NOMO-1 treated with dmso at 0.1 percent for 144 hours (cell line): ENCODE measurements around the gene EPOP.
"Not testable (repeated sequence)": the region's sequence is repeated elsewhere in the genome, so short reads cannot be mapped to it uniquely, and the experiment has no call there.

Source experiments
- DNase-seq: peaks from one replicate; lab custom pipeline; 2025; ENCODE audit not compliant: unreplicated experiment; lab: John Stamatoyannopoulos, UW

Gene EPOP

DNA sequence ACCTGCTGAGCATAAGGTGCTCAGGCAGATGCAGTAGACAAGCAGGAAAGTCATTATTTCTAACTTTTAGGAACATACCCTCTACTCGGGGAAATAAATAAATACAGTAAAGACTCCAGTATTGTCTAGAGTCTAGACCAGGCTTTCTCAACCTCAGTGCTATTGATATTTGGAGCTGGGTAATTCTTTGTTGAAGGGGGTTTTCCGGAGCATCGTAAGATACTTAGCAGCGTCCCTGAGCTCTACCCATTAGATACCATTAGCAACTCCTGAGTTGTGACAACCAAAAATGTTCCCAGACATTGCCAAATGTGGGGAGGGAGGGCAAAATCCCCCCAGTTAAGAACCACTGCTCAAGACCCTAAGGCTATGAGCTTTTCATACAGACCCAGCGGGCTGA, 21.1 kb downstream of the EPOP start:
- DNase-seq: no peak

DNA sequence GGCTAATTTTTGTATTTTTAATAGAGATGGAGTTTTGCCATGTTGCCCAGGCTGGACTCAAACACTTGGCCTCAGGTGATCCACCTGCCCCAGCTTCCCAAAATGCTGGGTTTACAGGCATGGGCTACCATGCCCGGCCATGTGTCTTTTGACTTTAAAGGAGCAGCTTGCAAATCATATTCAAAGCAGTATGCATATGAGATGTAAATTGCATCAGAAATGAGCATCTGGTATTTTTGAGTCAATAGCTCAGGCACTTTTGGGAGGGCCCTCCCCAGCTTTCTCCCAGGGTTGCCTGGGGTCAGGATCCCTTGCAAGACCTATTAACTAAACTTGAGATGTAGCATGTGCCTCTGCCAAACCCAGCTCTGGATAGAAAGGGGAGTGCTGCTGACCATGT, 21.5 kb downstream of the EPOP start:
- DNase-seq: no peak

DNA sequence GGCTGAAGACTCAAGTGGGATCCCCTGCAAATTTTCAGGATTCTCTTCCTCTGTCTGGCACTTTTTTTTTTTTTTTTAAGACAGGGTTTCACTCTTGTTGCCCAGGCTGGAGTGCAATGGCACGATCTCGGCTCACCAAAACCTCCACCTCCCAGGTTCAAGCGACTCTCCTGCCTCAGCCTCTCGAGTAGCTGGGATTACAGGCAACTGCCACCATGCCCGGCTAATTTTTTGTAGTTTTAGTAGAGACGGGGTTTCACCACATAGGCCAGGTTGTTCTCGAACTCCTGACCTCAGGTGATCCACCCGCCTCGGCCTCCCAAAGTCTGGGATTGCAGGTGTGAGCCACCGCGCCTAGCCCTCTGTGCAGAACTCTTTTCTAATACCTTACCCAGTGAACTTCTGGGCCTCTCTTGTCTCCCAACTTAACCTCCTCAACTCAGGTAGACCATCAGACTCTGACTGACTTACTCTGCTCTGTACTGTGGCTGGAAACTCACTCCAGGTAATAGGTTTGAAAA, 24.0 kb downstream of the EPOP start:
- not testable (repeated sequence) for DNase-seq

DNA sequence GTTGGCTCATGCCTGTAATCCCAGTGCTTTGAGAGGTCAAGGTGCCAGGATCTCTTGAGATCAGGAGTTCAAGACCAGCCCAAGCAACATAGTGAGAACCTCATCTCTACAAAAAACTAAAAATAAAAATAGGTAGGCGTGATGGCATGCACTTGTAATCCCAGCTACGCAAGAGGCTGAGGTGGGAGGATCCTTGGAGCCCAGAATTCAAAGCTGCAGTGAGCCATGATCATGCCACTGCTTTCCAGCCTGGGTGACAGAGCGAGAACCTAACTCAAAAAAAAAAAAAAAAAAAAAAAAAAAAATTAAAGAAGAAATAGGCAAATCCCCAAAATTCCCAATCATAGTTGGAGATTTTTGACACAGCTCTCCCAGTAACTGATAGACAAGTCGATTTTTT, 36.8 kb downstream of the EPOP start:
- DNase-seq: no peak

DNA sequence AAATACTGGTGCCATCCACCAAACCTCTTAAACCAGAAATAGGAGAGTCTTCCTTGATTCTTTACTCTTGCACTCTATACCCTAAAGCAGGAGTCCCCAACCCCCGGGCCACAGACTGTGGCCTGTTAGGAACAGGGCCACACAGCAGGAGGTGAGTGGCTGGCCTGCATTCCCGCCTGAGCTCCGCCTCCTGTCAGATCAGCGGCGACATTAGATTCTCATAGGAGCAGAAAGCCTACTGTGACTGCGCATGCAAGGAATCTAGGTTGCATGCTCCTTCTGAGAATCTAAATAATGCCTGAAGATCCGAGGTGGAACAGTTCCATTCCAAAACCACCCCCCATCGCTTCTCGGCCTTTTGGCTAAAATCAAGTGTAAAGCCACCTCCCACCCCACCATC, 38.7 kb downstream of the EPOP start:
- no peak for DNase-seq

DNA sequence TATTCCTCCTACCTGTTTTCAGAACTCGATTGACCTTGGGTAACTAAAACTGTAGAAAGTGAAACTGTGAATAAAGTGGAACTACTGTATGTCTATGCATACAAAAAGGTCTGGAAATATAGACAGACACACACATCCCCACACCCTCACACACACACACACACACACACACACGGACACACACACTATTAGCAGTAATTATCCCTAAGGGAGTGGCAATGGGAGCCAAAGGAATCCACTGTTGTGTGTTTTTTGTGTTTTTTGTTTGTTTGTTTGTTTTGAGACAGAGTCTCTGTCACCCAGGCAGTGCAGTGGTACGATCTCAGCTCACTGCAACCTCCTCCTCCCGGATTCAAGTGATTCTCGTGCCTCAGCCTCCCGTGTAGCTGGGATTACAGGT, 42.4 kb downstream of the EPOP start:
- DNase-seq: no peak

DNA sequence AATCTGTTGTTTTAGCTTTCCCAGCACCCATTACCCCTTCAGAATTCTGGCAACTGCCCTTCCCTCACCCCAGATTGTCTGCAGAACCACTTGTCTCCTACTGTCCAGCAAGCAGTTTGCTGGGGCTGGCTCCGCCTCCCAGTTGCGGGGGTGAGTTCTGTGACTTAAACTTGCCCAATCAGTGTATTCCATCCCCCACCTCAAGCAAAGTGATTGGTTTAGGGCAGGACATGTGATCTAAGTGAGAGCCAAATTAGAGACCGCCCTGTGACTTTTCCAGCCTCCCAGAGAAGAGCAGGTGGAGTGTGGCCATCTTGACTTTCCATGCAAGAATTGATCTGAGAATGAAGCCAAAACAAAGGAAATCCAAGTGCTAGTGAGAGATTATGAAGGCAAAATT, 46.3 kb downstream of the EPOP start:
- no peak for DNase-seq

DNA sequence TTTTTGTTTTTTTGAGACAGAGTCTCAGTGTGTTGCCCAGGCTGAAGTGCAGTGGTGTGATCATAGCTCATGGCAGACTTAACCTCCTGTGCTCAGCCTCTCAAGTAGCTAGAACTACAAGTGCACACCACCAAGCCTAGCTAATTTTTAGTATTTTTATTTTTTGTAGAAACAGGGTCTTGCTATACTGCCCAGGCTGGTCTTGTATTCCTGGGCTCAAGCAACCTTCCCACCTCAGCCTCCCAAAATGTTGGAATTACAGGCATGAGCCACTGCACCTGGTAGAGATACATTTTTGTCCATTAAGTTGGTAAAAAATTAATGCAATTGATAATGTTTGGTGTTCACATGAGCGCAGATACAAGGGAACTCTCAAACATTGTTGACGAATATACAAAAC, 46.8 kb downstream of the EPOP start:
- DNase-seq: no peak

GRCh38 chr17:38626606-38627226, 48.0 kb downstream of the EPOP start:
- DNase-seq: not testable (repeated sequence)

GRCh38 chr17:38625482-38625881, 49.3 kb downstream of the EPOP start:
- DNase-seq: no peak

GRCh38 chr17:38624782-38625355, 49.9 kb downstream of the EPOP start:
- not testable (repeated sequence) for DNase-seq
